Measurements from ENCODE around the gene GRK7. TPM values are rescaled to one million over a fixed set of nuclear protein-coding genes. Genes with fewer than 3 reads are reported as not detected.
A peak's percentile ranks its signal among the peaks of the same experiment; 100 is the strongest.

GRK7 gene
- total and polyA plus RNA-seq, 2 of the 13 experiments (the other 11 are each of a cell fraction or from before 2014, with no cell fraction given) = not detected

DNA sequence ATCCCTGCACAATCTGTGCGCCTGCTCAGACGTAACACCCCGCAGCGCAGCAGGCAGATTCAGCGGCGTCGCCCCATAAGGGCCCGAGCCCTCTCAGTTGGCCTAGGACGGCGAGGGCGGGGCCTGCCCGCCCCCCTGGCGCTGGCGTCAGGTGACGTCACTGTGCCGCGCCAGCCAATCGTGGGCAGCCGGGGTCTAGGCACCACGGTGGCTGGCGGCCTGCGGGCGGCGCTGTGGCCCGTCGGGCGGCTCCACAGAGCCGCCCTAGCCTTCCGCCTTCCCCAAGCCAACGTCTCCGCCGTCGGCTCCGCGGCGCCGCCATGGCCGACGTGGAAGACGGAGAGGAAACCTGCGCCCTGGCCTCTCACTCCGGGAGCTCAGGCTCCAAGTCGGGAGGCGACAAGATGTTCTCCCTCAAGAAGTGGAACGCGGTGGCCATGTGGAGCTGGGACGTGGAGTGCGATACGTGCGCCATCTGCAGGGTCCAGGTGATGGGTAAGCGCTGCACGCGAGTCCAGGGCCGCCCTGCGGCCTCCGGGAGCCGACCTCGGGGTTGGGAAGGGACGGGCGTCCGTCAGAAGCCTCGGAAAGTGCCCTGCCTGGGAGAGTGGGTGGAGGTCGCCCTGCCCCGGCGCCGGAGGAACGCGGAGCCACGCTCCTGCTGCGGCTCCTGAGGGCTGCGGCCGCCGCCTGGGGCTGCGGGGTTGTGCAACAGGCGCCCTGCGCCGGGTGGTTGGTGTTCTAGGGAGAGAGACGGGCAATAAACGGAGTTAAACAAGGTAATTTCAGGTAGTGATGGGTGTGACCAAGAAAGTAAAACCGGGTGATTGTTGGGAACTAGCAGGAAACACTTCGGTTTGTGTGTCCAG lies 25.0 kb upstream of the GRK7 start, which contains the start of gene RNF7 (continued):
- TF ChIP-seq KDM6A (CRISPR knock-in tag; IDR thresholded peaks at IDR 0.05; ENCODE audit: low read depth) (no peak), ZNF160 (CRISPR knock-in tag; IDR thresholded peaks at IDR 0.05) (no peak; the same call in 1 of the 2 replicates), NFYC (CRISPR knock-in tag; IDR thresholded peaks at IDR 0.05) (peak; percentile 88), SNAPC2 (CRISPR knock-in tag; IDR thresholded peaks at IDR 0.05) (0 out of 2 replicates have a peak, but pooled peaks have one; percentile 35), ZFP90 (CRISPR knock-in tag; IDR thresholded peaks at IDR 0.05; ENCODE audit: borderline replicate concordance) (peak; percentile 75; the same call in 1 of the 2 replicates), ZNF282 (IDR thresholded peaks at IDR 0.05; ENCODE audit: partially characterized antibody) (no peak), ISL2 (CRISPR knock-in tag; IDR thresholded peaks at IDR 0.05) (peak; percentile 80), SP5 (CRISPR knock-in tag; IDR thresholded peaks at IDR 0.05; ENCODE audit: borderline replicate concordance, low read depth) (peak; percentile 34; the same call in 1 of the 2 replicates), BHLHE40 (IDR thresholded peaks at IDR 0.05; ENCODE audit: low read length) (no peak), HOXA7 (CRISPR knock-in tag; IDR thresholded peaks at IDR 0.05) (no peak)
- TF ChIP-seq, protein P1, sequence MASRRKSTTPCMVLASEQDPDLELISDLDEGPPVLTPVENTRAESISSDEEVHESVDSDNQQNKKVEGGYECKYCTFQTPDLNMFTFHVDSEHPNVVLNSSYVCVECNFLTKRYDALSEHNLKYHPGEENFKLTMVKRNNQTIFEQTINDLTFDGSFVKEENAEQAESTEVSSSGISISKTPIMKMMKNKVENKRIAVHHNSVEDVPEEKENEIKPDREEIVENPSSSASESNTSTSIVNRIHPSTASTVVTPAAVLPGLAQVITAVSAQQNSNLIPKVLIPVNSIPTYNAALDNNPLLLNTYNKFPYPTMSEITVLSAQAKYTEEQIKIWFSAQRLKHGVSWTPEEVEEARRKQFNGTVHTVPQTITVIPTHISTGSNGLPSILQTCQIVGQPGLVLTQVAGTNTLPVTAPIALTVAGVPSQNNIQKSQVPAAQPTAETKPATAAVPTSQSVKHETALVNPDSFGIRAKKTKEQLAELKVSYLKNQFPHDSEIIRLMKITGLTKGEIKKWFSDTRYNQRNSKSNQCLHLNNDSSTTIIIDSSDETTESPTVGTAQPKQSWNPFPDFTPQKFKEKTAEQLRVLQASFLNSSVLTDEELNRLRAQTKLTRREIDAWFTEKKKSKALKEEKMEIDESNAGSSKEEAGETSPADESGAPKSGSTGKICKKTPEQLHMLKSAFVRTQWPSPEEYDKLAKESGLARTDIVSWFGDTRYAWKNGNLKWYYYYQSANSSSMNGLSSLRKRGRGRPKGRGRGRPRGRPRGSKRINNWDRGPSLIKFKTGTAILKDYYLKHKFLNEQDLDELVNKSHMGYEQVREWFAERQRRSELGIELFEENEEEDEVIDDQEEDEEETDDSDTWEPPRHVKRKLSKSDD (CRISPR knock-in tag; IDR thresholded peaks at IDR 0.05; ENCODE audit: low read depth) = peak; percentile 96
- TF ChIP-seq, protein P2, sequence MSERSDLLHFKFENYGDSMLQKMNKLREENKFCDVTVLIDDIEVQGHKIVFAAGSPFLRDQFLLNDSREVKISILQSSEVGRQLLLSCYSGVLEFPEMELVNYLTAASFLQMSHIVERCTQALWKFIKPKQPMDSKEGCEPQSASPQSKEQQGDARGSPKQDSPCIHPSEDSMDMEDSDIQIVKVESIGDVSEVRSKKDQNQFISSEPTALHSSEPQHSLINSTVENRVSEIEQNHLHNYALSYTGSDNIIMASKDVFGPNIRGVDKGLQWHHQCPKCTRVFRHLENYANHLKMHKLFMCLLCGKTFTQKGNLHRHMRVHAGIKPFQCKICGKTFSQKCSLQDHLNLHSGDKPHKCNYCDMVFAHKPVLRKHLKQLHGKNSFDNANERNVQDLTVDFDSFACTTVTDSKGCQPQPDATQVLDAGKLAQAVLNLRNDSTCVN (CRISPR knock-in tag; IDR thresholded peaks at IDR 0.05; ENCODE audit: borderline replicate concordance) = no peak; the same call in 1 of the 2 replicates
- TF ChIP-seq, protein P3, sequence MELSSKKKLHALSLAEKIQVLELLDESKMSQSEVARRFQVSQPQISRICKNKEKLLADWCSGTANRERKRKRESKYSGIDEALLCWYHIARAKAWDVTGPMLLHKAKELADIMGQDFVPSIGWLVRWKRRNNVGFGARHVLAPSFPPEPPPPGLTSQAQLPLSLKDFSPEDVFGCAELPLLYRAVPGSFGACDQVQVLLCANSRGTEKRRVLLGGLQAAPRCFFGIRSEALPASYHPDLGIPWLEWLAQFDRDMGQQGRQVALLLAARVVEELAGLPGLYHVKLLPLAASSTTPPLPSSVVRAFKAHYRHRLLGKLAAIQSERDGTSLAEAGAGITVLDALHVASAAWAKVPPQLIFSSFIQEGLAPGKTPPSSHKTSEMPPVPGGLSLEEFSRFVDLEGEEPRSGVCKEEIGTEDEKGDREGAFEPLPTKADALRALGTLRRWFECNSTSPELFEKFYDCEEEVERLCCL (CRISPR knock-in tag; IDR thresholded peaks at IDR 0.05; ENCODE audit: borderline replicate concordance) = no peak
- TF ChIP-seq, protein P4, sequence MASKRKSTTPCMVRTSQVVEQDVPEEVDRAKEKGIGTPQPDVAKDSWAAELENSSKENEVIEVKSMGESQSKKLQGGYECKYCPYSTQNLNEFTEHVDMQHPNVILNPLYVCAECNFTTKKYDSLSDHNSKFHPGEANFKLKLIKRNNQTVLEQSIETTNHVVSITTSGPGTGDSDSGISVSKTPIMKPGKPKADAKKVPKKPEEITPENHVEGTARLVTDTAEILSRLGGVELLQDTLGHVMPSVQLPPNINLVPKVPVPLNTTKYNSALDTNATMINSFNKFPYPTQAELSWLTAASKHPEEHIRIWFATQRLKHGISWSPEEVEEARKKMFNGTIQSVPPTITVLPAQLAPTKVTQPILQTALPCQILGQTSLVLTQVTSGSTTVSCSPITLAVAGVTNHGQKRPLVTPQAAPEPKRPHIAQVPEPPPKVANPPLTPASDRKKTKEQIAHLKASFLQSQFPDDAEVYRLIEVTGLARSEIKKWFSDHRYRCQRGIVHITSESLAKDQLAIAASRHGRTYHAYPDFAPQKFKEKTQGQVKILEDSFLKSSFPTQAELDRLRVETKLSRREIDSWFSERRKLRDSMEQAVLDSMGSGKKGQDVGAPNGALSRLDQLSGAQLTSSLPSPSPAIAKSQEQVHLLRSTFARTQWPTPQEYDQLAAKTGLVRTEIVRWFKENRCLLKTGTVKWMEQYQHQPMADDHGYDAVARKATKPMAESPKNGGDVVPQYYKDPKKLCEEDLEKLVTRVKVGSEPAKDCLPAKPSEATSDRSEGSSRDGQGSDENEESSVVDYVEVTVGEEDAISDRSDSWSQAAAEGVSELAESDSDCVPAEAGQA (IDR thresholded peaks at IDR 0.05; ENCODE audit: low read depth) = peak; percentile 88
- TF ChIP-seq, protein P4 (CRISPR knock-in tag; IDR thresholded peaks at IDR 0.05; ENCODE audit: borderline replicate concordance) = no peak
